NCI-H774 (cell line): ENCODE measurements around the gene MYH9.
"Not testable (repeated sequence)": the region's sequence is repeated elsewhere in the genome, so short reads cannot be mapped to it uniquely, and the experiment has no call there.

ENCODE experiments used
- DNase-seq: peaks from one replicate; lab custom pipeline; 2025; lab: John Stamatoyannopoulos, UW

Gene MYH9

GRCh38 chr22:36387959-36388726 is at the start of gene MYH9:
Gene MYH9, minus strand, starts transcription at chr22:36387967. Its CDS starts 38,731 bp downstream, at chr22:36349236.
- DNase-seq, result peak; percentile 93

GRCh38 chr22:36435516-36436415 is 48.0 kb upstream of the MYH9 start:
- no peak for DNase-seq

DNA sequence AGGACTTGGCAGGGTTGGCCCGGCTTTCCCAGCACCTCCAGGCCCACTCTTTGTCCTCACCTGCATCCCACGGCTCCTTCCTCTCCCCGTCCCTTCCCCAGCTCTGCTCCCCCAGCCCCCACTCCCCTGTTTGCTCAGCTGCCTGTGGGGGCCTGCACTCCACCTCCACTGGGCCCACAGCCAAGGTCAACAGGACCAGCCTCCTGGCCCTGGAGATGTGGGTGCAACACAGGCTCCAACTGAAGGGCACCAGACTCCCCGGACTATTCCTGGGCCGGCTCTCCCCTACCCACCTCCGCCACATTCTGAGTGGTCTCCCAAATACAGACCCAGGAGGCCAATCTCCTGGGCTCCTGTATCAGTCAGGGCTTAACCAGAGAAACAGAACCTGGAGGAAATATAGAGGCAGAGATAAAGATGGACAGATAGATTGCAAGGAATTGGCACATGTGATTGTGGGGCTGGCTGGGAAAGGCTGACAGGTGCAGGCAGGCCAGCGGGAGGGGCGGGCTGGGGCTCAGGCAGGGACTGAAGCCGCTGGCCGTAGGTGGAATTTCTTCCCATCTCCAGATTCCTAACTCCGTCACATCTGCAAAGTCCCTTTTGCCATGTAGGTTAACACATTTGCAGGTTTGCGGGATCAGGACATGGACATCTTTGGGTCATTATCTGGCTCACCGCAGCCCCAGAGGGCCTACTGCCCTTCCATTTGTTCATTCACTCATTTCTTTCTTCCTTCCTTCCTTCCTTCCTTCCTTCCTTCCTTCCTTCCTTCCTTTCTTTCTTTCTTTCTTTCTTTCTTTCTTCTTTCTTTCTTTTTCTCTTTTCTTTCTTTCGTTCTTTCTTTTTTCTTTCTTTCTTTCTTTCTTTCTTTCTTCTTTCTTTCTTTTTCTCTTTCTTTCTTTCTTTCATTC is 45.8 kb upstream of the MYH9 start:
- DNase-seq, result peak; percentile 80

GRCh38 chr22:36432592-36433317 is 45.0 kb upstream of the MYH9 start:
- no peak for DNase-seq

DNA sequence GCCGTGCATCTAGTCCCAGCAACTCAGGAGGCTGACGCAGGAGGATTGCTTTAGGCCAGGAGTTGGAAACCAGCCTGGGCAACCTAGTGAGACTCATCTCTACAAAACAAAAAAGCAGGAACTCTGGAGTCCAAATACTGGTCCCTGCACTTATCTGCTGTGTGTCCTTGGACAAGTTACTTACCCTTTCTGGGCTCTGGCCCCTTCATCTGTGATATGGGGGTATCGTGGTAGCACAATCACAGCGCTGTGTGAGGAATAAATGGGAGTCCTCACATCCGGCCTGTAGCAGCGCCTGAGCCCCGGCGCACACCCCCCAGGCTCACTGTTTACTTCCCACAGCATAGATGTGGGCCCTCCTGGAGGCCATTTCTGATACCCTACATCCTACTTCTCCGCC is 44.2 kb upstream of the MYH9 start:
- no peak for DNase-seq

DNA sequence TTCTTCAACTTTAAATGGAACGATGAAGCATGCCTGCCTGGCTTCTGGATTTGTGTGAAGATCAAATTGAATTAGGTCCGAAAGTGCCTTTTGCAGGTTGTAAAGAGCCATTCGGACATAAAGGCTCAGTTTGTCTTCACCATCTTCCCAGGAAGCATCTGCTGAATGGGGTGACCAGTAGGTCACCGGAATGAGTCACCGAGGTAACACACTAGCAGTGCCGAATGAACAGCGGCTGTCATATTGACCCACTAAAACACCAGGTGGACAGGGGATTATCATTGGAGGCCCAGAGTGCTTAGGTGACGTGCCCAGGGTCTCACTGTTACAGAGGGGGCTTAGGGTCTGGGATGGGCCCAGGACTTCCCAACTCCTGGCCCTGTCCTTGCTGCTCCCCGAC is 43.1 kb upstream of the MYH9 start:
- DNase-seq, result no peak

DNA sequence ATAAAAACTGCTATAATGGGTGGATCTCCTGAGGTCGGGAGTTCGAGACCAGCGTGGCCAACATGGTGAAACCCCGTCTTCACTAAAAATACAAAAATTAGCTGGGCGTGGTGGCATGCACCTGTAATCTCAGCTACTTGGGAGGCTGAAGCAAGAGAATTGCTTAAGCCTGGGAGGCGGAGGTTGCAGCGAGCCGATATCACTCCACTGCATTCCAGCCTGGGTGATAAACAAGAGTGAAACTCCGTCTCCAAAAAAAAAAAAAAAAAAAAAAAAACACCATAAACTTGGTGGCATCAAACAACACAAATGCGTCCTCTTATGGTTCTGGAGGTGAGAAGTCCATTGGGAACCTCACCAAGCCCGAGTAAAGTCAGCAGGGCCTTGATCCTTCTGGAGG is 40.2 kb upstream of the MYH9 start:
- DNase-seq, result not testable (repeated sequence)

GRCh38 chr22:36425977-36426523 is 38.3 kb upstream of the MYH9 start:
- no peak for DNase-seq

- DNase-seq, result no peak
Observed at GRCh38 chr22:36424901-36425579, 37.3 kb upstream of the MYH9 start.

GRCh38 chr22:36424466-36424865 is 36.7 kb upstream of the MYH9 start:
- DNase-seq, result not testable (repeated sequence)

DNA sequence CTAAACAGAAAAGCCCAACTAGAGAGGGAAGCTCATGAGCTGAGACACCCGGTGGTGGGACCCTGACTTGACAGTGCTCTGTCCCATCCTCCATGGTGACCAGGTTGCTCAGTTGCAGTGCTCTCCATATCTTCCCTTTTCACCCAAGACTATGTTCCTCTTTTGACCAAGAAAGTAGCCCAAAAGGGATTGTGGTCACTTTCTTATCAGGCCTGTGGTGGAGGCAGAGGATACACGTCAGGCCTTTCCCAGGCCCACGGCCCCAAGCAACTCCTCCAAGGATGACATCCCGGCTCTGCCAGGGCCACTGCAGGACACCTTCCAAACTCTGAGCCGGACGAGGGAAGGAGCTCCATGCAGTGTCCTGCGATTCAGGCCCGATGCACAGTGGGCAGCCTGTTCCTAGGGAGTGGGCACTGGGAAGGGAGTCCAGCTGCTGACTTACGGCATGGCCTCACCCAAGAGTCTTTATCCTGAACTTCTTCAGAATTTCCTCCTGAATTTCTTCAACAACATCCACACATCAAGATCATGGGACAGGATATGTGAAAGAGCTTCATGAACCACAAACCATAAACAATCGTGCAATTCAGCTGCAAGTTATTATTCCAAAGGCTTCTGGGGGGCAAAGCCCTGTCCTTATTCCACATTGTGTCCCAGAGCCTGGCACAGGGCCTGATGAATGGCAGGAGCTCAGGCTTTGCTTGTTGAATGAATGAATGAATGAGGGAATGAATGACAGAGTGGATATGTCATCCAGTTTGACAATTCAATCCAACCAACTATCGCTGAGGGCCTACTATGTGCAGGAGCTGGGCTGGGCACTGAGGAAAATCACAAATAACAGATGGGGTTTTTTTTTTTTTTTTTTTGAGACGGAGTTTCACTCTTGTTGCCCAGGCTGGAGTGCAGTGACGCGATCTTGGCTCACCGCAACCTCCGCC is 36.0 kb upstream of the MYH9 start:
- DNase-seq, result no peak

DNA sequence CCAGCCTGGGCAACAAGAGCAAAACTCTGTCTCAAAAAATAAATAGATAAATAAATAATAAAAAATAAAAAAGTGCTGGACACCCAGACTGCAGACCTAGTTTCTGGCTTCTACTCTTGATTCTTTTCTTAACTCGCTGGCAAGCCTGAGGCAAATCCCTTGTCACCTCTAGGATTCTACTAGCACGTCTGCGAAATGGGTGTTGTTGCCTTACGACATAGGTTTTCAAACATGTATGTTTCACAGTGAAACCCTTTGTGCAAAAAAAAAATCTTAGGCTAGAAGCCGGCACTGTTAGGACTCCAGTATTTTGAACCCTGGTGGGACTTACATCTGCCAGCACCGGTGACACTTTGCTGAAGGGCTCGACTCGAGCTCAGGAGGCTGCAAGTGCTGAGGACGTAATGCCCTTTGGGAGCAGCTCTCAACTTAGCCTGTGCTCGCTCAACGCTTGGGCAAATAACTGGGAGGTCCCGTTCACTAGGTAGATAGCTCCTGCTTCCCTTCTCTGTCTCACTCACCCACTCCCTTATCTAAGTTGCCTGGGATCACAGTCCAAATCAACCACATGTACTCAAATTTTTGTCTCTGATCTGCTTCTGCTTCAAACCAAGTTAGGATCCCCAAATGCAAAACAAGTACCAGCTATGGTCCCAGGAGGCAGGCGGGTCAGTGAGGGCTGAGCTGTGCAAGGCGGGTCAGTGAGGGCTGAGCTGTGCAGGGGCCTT is 34.7 kb upstream of the MYH9 start:
- no peak for DNase-seq

DNA sequence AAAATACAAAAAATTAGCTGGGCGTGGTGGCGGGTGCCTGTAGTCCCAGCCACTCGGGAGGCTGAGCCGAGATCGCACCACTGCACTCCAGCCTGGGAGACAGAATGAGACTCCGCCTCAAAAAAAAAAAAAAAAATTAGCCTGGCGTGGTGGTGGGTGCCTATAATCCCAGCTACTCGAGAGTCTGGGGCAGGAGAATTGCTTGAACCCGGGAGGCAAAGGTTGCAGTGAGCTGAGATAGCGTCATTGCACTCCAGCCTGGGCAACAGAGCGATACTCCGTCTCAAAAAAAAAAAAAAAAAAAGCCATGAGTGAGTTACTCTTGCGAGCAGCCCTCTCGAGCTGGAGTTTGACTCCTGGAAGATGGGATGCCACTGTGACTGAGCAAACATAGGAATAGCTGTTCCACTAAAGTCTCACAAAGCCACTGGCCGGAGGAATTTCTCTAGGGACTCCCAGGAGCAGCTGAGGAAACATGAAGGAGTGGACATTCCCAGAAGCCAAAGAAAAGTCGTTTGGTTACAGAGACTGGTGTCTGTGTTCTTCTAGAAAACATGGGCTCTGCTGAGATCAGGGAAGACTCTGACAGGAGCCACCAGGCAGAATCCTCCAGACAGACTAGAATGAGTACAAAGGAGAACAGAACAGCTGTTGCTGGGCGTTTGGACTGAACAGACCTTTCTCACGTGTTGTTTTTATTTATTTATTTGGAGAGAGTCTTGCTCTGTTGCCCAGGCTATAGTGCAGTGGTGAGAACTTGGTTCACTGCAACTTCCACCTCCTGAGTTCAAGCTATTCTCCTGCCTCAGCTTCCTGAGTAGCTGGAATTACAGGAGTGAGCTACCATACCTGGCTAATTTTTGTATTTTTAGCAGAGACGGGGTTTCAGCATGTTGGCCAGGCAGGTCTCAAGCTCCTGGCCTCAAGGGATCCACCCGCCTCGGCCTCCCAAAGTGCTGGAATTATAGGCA is 32.4 kb upstream of the MYH9 start:
- no peak for DNase-seq

DNA sequence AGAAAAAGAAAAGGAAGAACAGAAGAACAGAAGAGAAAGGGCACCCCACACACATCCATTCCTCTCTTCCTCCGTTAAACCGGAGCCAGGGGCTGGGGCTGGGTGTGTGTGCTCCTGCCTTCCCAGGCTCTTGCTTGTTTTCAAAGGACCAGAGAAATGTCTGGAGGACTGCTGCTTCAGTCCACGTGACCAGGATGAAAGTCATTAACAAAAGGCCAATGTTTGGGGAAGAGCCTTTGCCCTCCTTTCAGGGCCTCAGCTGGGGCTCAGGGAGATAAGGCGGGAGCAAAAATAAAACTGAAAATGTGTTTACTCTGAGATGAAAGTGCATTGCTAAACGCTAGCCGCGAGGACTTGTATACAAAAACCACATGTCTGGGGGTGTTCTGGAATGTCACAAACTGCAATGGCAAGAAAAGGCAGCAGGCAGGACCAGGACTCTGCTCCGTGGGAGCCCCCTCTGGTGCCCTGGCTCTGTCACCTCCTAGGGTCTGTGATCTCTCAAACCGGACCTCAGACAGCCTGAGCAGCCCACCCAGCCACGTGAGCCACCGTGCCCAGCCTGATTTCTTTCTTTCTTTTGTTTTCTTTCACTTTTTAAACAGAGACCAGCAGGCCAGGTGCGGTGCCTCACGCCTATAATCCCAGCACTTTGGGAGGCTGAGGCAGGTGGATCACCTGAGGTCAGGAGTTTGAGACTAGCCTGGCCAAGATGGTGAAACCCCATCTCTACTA is 31.6 kb upstream of the MYH9 start:
- no peak for DNase-seq

DNA sequence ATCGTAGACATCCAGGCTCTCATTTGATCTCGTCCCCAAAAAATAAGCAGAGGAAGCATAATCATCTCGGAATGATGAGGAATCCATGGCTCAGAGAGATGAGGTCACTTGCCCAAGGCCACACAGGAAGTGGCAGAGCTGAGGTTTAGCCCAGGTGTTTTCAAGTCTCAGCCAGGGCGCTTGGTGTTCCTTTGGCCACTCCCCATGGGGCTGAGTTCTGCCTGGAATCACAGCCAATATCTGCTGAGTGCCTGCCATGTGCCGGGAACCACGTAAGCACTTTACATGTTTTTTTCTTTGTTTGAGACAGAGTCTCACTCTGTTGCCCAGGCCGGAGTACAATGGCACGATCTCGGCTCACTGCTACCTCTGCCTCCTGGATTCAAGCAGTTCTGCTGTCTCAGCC is 29.5 kb upstream of the MYH9 start:
- no peak for DNase-seq

DNA sequence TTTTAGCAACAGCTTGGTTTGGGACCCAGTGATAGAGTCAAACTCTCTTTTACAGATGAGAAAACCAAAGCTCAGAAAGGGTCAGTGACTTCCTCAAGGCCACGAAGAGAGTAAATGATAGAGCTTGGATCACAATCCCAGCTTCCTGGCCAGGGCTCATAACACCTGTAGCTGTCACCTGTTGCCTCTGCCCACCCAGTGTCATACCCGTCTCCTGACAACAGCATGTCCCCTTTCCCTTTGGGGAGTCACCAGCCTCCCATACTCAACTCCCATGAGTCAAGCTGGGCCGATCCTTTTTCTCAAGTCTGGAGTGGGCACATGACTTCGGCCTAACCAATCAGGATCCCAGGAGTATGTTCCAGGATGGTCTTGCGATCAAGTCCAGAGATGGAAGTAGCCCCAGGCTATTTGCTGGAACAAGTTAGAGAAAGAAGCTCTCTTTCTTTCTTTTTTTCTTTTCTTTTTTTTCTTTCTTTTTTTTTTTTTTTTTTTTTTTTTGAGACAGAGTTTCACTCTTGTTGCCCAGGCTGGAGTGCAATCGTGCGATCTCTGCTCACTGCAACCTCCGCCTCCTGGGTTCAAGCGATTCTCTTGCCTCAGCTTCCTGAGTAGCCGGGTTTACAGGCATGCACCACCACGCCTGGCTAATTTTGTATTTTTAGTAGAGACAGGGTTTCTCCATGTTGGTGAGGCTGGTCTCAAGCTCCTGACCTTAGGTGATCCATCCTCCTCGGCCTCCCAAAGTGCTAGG is 27.8 kb upstream of the MYH9 start:
- no peak for DNase-seq
